ENCODE measurements around the gene DARS1.

Gene DARS1

GRCh38 chr2:136006658-136007057 is 21.2 kb upstream of the DARS1 start:
- H2AFZ ChIP-seq (ENCODE audit: low read depth, low read length, severe bottlenecking), result no peak overlapping the region
- no peak overlapping the region for H3K4me2 ChIP-seq (ENCODE audit: low read depth, low read length, poor library complexity, severe bottlenecking)
- no peak overlapping the region for H3K9ac ChIP-seq (ENCODE audit: low read length)
- H3K4me3 ChIP-seq (ENCODE audit: insufficient read depth, low read length, poor library complexity, severe bottlenecking), result no peak overlapping the region
- H3K27me3 ChIP-seq (ENCODE audit: low read length), result no peaks in the 10 kb centered on the region
- TF ChIP-seq EZH2phosphoT487 (conservative IDR thresholded peaks at IDR 0.05; ENCODE audit: low read length) (no peak), CTCF (IDR thresholded peaks at IDR 0.05; ENCODE audit: insufficient read depth, low read length, poor library complexity, severe bottlenecking) (no peak)
- no peaks in the 10 kb centered on the region for H4K20me1 ChIP-seq (ENCODE audit: low read depth, low read length)
- H3K36me3 ChIP-seq (ENCODE audit: low read length), result no peaks in the 10 kb centered on the region
- H3K9me3 ChIP-seq (ENCODE audit: insufficient read depth, low read length), result no peaks in the 10 kb centered on the region
- H3F3A ChIP-seq (ENCODE audit: insufficient read depth), result no peaks in the 10 kb centered on the region
- no peaks in the 10 kb centered on the region for H3K9me2 ChIP-seq (replicated peaks; ENCODE audit: insufficient read depth, low read length)
- H3K79me2 ChIP-seq (ENCODE audit: insufficient read depth, low read length), result no peaks in the 10 kb centered on the region
- no peak overlapping the region for H3K27ac ChIP-seq (ENCODE audit: low read depth, low read length)

- Histone ChIP-seq H2AFZ (ENCODE audit: low read depth, low read length, severe bottlenecking) (no peak overlapping the region), H3F3A (ENCODE audit: insufficient read depth) (peaks cover 6% of the 10 kb centered on the region; the same call in 1 of the 2 replicates), H3K9ac (ENCODE audit: low read length) (no peak overlapping the region), H3K27ac (ENCODE audit: low read depth, low read length) (no peak overlapping the region), H3K4me3 (ENCODE audit: insufficient read depth, low read length, poor library complexity, severe bottlenecking) (no peak overlapping the region), H3K36me3 (ENCODE audit: low read length) (no peaks in the 10 kb centered on the region), H4K20me1 (ENCODE audit: low read depth, low read length) (no peaks in the 10 kb centered on the region), H3K27me3 (ENCODE audit: low read length) (no peaks in the 10 kb centered on the region), H3K79me2 (ENCODE audit: insufficient read depth, low read length) (no peaks in the 10 kb centered on the region), H3K9me3 (ENCODE audit: insufficient read depth, low read length) (no peaks in the 10 kb centered on the region), H3K4me2 (ENCODE audit: low read depth, low read length, poor library complexity, severe bottlenecking) (no peak overlapping the region), H3K9me2 (replicated peaks; ENCODE audit: insufficient read depth, low read length) (no peaks in the 10 kb centered on the region)
- TF ChIP-seq CTCF (IDR thresholded peaks at IDR 0.05; ENCODE audit: insufficient read depth, low read length, poor library complexity, severe bottlenecking) (no peak), EZH2phosphoT487 (conservative IDR thresholded peaks at IDR 0.05; ENCODE audit: low read length) (no peak)
Measured at GRCh38 chr2:136005462-136006196, 20.2 kb upstream of the DARS1 start.

- Histone ChIP-seq H3K9me2 (replicated peaks; ENCODE audit: insufficient read depth, low read length) (no peaks in the 10 kb centered on the region), H3K27ac (ENCODE audit: low read depth, low read length) (no peak overlapping the region), H3K9me3 (ENCODE audit: insufficient read depth, low read length) (no peaks in the 10 kb centered on the region), H3K36me3 (ENCODE audit: low read length) (no peaks in the 10 kb centered on the region), H3K27me3 (ENCODE audit: low read length) (no peaks in the 10 kb centered on the region), H3K9ac (ENCODE audit: low read length) (no peak overlapping the region), H4K20me1 (ENCODE audit: low read depth, low read length) (no peaks in the 10 kb centered on the region), H3K79me2 (ENCODE audit: insufficient read depth, low read length) (no peaks in the 10 kb centered on the region), H3F3A (ENCODE audit: insufficient read depth) (peaks cover 10% of the 10 kb centered on the region; the same call in 1 of the 2 replicates), H2AFZ (ENCODE audit: low read depth, low read length, severe bottlenecking) (no peak overlapping the region), H3K4me2 (ENCODE audit: low read depth, low read length, poor library complexity, severe bottlenecking) (no peak overlapping the region), H3K4me3 (ENCODE audit: insufficient read depth, low read length, poor library complexity, severe bottlenecking) (no peak overlapping the region)
- TF ChIP-seq EZH2phosphoT487 (conservative IDR thresholded peaks at IDR 0.05; ENCODE audit: low read length) (no peak), CTCF (IDR thresholded peaks at IDR 0.05; ENCODE audit: insufficient read depth, low read length, poor library complexity, severe bottlenecking) (no peak)
Measured at GRCh38 chr2:136004965-136005364, 19.5 kb upstream of the DARS1 start.

Measured in SU-DHL-6 (cell line).